Stimulated activated CD8-positive, alpha-beta memory T cell treated with anti-CD3 and anti-CD28 coated beads, Interleukin-12 subunit alpha, Interleukin-12 subunit beta, amount 100 ng/mL, for 1 hour (primary cell): ENCODE results near the gene UQCRC2.
"Not testable (repeated sequence)": the region's sequence is repeated elsewhere in the genome, so short reads cannot be mapped to it uniquely, and the experiment has no call there.

Experiments
- DNase-seq: peaks from one replicate; pipeline ENCODE4 v3.0.0-alpha.2; 2020; ENCODE audit warnings: low read depth

Gene UQCRC2

DNA sequence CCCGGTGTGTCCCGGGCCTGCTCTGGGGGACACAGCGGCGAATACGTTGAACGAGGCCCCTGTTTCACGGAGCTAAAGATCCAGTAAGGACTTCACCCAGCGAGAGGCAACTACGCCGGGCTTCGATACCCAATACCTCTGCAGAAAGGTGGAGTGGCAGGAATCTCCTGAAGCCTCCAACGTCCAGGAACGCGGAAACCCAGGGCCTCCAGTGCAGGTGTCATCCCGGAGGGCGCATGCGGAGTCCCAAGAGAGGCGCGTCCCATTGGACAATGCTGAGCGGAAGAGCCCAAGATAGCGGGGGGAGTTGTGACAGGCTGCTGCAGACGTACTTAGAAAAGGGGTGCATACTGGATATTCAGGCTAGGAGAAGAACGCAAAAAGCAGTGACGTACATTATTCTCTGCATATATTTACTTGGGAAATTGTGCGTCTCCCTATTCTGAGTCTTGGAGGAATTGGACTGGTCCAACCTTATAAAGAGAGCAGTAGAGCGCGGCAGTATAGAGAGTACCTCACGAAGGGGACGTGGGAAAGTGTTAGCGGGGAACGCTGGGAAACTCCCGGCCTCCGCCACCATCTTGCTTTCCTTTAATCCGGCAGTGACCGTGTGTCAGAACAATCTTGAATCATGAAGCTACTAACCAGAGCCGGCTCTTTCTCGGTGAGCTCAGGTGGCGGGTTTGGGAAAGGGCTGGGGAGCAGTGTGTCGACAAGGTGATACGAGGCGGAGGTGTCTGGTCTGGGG, at the start of gene UQCRC2:
UQCRC2 (plus strand) TSS at position 569 of the 748 bp plus-strand sequence; CDS start at position 632, 63 bp downstream.
- DNase-seq = peak; percentile 83

DNA sequence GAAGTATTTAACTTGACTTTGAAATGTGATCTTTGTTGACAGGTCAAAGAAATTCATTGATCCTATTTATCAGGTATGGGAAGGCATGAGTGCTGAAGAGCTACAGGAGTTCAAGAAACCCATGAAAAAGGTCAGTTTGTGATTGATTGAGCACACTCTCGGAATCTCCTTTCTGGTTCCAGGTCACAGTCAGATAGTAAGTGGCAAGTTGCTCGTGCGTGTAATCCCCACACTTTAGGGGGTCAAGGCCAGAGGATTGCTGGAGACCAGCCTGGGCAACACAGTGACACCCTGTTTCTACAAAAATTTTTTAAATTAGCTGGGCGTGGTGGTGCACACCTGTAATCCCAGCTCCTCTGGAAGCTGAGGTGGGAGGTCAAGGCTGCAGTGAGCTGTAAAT, 20.5 kb upstream of the UQCRC2 start:
- DNase-seq = not testable (repeated sequence)

DNA sequence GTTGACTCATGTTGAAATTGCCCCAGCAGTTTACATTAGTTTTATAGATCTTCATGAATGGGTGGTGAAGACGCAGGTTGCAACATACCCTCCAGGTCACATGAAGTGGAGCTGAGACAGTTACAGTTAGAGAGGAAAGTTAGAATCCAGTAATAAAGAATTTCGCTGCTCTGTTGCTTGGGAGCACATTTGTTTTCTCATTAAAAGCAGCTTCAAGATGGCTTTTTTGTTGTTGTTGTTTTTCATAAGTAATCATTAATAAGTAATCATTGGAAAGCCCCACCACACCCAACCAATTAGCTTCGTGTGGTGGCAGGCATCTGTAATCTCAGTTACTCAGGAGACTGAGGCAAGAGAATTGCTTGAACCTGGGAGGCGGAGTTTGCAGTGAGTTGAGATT, 19.8 kb upstream of the UQCRC2 start:
- not testable (repeated sequence) for DNase-seq

DNA sequence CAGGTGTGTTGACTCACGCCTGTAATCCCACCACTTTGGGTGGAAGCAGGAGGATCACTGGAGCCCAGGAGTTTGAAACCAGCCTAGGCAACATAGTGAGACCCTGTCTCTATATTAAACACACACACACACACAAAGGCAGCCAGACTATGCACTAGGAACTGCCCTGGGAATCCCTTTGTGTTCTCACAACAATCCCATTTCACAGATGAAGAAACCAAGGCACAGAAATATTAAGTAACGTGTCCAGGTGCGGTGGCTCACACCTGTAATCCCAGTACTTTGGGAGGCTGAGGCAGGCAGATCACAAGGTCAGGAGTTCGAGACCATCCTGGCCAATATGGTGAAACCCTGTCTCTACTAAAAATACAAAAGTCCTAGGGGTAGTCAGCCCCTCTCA, 19.4 kb upstream of the UQCRC2 start:
- DNase-seq = not testable (repeated sequence)

DNA sequence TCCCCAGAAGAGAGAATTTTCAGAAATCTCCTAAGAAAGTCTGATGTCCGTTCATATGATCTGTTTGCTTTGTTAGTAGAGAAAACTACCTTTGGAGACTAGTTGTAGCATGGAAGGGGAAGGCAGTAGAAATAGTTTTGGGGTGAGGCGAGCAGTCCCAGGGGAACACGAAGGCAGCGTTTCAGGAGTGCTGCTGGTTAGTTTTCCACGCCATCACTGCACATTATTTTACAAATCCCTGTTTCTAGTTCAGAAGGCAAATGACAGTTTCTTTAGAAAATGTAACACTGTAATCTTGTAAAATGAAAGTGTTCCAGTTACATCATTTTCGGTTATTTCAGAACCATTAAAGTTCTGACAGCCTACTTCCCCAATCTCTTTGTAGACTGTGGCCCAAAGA, 16.9 kb upstream of the UQCRC2 start:
- DNase-seq = not testable (repeated sequence)

DNA sequence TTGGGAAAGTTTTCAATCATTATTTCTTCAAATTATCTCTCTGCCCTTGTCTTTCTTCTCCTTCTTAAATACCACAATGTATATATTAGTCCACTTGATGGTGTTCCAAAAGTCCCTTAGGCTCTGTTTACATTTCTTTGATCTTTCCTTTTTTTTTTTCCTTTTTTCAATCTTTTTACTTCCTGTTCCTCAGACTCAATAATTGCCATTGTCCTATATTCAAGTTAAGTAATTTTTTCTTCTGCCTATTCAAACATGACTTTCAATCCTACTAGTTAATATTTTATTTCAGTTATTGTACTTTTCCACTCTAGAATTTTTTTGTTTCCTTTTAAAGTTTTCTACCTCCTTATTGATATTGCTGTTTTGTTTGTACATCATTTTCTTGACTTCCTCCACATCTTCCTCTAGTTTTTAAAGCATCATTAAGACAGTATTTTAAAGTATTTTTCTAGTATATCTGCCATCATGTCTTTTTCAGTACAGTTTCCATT, 15.8 kb upstream of the UQCRC2 start:
- no peak for DNase-seq

DNA sequence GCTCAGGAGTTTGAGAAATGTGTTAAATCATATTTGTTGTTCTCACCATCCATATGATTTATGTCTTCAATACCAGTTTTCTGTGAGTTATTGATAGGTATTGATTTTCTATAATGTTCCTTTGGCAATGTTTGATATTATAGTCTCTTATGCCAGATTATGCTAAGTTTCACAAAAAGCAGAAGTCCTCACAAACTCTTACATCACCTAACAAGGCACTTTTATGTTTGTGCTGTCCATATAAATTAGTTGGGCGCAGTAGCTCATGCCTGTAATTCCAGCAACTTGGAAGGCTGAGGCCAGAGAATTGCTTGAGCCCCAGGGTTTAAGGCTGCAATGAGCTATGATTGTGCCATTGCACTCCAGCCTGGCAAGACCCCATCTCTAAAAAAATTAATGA, 12.6 kb upstream of the UQCRC2 start:
- no peak for DNase-seq

DNA sequence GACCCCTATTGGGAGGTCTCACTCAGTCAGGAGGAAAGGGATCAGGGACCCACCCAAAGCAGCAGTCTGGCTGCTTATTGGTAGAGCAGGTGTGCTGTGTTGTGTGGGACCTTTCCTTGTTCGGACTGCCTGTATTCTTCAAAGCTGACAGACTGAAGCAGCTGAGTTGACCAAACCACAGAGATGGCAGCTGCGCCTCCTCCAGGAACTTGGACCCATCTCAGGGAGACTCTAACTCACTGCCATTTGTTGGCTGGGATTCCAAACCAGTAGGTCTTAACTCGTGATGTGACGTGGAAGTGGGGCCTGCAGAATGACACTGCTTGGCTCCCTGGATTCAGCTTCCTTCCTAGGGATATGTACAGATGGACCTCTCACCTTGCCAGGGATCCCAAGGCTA, 9.6 kb upstream of the UQCRC2 start:
- no peak for DNase-seq

DNA sequence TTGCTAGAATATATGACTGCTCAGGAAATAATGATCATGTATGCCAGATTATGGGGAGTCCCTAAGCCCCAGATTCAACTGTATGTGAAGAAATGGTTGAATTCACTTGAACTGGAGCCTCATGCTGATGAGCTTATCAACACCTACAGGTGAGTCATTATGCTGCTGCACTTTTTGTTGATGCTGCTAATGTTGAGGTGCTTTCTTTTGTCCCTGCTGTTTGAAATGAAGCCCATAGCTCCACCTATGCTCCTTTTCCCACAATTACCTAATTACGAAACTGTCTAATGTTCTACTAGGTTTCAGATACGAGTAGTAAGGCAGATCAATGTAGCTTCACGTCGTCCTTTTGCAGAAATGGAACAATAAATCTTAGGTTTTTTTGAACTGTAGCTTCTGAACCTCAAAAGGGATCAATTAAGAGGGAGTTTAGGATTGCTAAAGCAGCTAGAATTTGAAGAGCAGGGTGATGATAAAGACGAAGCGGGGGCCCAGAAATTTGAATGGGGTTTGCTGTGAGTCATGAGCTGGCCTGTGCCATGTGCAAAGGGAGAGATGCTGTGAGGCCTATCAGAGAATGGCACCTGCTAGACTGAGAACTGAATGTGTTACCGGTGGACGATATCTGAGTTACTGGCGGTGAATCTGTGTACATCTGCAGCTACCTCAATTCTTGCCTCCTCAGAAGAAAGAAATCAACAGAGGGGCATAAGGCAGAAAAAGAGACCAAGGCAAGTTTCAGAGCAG, 6.1 kb upstream of the UQCRC2 start:
- no peak for DNase-seq

DNA sequence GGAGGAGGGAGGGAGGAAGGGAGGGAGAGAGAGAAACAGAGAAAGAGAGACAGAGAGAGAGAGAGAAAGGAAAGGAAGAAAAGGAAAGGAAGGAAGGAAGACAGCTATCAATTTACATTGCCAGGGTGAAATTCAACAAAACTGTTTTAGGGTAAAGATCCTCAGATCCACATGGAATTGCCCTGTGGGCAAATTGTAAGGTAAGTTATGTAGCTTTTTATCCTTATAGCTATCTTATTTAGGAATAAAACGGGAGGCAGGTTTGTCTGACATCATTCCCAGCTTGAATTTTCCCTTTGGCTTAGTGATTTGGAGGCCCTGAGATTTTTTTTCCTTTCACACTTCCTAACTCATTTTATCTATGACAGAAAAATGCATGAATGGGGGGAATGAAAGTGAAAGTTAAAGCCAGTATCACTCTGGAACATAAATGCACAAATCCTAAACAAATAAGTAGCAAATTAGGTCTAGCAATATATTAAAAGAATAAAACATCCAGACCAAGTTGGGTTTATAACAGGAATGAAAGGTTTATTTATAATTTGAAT, 3.4 kb upstream of the UQCRC2 start:
- no peak for DNase-seq

DNA sequence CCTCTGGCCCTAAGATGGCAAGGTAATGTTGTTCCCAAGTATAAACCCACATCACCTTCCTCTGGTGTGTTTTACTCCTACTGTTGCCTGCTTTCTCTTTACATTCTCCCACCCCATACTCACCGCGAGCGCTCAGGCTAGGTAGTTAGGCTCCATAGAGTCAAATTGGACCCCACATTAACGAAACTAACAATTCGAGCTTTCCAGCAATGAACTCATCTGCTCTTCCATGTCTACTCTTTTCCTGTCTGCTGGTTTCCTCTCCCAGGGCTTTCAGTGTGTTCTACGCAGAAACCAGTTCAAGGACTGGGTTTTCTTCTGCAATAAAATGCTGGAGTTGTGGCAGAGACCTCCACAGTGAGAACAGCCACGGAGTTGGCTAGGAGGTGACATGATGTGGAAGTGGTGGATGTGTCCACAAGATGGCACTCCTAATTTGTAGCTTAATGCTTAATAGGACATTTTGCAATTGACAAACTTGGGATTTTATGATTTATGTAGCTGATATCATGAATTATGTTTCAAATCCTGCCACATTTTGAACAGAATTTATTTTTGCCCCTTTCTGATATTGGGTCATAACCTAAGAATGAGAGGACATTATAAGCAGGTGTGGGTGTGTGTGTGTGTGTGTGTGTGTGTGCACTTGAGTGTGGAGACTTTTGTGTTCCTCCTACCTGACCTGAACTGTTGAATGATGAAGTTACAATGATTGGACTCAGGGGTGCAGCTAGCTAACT, 2.2 kb upstream of the UQCRC2 start:
- DNase-seq = no peak

DNA sequence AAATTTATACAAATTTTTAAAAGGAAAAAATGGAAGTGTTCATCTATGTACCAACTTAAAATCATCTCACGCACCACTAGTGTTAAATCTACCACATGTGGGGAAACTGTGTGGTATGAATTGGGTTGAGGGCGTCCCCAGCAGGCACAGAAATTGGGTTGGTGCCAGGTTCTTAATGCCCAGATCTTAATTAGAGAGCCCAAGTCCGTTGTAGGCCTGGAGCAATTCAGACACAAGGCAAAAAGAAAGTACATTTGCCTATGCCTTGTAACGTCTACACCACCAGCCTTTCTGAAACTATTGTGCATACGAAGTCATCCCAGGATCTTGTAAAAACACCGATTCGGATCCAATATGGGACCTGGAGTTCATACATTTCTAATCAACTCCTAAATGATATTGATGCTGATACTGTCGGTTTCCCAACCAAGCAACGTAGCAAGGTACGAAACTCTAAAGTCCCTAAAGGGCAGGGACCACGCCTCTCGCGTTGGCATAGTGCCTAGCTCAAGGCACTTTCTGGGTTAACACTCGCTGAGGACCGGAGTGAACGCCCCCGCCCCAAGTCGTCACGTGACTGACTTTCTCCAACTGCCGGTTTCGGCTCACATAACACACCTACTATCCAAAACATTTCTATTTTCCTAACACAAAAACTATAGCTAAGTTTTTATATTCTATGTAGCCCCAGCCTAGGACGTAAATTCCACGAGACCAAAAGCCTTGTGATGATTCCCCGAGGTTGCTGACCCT, 945 bp upstream of the UQCRC2 start:
- peak; percentile 58 for DNase-seq

DNA sequence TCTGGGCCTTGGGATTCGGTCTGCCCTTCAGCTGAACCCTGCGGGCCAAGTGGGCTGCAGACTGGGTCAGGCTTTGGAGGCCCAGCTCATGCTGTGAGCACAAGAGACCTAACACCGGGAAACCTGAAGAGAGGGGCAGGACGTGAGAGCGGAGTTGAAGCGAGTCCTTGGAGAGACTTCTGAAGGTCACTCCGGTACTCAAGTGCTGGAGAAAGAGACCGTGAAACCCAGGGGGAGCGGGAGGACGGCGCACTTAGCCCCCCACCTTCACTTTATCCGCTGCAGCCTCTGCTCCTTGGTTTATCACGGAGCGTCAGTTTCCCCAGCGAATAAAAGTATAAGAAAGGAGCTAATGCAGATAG, 361 bp downstream of the UQCRC2 start:
- no peak for DNase-seq

DNA sequence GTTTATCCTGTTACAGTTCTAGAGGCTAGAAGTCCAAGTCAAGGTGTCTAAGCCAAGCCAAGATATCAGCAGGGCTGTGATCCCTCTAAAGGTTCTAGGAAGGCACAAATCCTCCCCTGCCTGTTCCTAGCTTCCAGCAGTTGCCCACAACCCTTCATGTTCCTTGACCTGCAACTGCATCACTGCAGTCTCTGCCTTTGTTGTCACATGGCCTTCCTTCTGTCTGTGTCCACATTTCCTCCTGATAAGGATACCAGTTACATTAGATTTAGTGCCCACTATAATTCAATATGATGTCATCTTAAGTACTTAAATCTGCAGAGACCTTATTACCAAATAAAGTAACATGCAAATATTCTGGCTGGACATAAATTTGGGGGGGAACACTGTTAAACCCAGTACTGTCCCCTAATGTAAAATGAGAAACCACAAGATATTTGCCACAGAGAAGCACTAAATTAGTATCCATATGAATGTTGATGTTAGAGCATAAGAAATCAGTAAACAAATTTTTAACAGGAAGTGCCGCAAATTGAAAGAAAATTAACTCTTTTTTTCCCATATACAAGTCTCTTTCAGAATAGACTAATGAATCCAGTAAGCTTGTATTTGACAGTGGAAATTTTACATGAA, 4.7 kb downstream of the UQCRC2 start:
- DNase-seq = no peak

DNA sequence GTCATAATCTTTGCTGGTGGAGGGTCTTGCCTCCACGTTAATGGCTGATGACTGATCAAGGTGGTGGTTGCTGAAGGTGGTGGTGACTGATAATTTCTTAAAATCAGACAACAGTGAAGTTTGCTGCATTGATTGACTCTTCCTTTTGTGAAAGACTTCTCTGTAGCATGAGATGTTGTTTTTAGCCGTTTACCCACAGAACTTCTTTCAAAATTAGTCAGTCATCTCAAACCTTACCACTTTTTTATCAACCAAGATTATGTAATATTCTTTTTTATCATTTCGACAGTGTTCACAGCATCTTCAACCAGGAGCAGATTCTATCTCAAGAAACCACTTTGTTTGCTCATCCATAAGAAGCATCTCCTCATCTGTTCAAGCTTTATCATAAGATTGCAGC, 5.9 kb downstream of the UQCRC2 start:
- DNase-seq = no peak

DNA sequence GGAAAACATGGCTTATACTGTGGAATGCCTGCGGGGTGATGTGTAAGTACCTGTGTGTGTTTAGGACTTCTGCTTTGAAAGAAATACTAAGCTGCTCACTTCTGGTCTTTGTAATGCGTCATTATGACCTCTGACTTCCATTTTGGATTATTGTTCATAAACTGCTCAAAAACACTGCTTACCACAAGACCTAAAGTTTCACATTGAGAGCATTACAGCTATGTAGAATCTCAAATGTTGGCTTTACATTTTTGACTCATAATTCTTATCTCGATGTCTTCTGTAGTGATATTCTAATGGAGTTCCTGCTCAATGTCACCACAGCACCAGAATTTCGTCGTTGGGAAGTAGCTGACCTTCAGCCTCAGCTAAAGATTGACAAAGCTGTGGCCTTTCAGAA, 9.3 kb downstream of the UQCRC2 start:
- DNase-seq = no peak

DNA sequence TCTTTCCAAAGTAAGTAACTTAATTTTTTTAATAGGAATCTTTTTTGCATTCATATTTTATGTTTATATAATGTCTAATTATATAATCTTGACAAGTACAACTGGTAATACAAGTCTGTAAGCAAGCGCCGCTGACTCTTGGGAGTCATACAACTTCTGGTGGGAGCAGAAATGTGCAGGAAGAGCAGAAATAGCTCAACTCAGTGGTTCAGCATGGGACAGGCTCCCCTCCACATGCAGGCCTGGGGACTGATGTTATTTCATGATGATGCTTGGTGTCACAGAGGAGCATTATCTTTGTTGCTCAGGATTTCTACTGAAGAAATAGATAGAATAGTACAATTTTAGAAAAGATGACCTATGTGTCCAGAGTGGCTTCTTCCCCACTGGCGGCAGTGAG, 10.7 kb downstream of the UQCRC2 start:
- DNase-seq = no peak

DNA sequence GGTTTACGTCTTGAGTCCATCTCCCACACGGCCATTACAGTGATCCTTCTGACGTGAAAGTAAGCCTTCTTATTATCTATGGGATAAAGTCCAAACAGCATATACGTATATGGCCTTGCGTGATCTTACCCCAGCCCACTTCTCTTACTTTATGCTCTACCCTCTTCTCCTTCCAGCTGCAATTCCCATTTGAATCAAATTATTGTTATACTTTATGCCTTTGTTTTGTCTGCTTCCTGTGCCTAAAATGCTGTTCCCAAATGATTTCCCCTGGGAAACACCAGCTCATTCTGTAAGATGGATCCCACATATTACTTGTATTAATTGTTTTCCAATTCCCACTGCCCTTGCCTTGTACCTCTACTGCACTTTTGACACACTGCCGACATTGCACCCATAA, 11.2 kb downstream of the UQCRC2 start:
- DNase-seq = no peak

DNA sequence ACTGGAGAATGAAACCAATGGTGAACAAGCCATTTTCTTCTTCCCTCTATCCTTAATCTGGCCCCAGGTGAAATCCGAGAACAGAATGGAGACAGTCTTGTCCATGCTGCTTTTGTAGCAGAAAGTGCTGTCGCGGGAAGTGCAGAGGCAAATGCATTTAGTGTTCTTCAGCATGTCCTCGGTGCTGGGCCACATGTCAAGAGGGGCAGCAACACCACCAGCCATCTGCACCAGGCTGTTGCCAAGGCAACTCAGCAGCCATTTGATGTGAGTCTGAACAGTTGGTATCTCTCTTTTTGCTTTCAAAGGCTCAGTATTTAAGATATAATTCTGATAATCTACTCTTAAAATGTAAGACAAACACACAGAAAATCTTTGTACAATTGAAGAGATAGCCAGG, 18.7 kb downstream of the UQCRC2 start:
- DNase-seq = no peak

DNA sequence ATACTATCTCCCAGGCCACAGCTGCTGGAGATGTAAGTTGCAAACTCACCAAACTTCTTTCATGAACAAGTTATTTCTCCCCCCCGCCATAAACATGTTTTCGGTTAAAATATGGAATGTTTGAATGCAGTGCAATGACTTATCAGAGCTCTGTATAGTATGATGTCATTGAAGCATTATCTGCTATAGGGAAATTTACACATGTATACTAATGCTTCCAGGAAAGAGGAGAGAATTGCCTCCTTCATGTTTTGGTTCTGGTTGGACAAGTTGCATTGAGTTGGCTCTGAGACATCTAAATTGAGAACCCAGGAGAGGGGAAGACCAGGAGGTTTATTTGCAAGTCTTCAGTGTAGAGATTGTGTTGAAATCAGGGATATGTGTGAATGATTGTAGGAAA, 20.8 kb downstream of the UQCRC2 start:
- DNase-seq = no peak

DNA sequence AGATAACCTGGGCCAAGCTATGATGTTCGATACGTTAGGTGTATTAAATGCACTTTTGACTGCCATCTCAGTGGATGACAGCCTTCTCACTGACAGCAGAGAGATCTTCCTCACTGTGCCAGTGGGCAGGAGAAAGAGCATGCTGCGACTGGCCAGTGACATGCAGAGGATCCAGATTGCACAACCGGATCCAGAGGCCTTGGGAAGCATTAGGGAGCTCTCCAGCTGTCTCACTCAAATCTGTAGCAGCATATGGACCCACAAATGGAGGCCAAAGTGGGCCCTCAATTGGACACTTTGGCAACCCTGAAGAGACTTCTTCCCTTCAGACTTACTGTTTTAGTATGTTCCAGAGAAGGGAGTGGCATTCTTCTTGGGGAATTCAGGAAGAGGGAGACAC, 26.9 kb downstream of the UQCRC2 start:
- no peak for DNase-seq
